Right lobe of liver (tissue), 6 donors: ENCODE data around the gene OBSL1. TPM values are rescaled to one million over a fixed set of nuclear protein-coding genes. Genes with fewer than 3 reads are reported as not detected.

Source experiments
- ATAC-seq, 4 donors: fragments of 200-7000 bp; cut with Tn5 transposase; one replicate each; pipeline ENCODE4 v1.9.1; 2020; ENCODE audit warnings: mild to moderate bottlenecking in 4 of 4, moderate library complexity in 4 of 4
- DNase-seq, 3 donors: peaks; one replicate each; pipeline ENCODE4 v3.0.0-alpha.2; 2020
- H3K27ac ChIP-seq, 3 donors: fragments of 200-600 bp; one replicate each; pipeline ENCODE4 v1.8.0; 2022
- H3K27me3 ChIP-seq, 2 donors: fragments of 200-600 bp; one replicate each; pipeline ENCODE4 v1.8.0; 2022
- H3K36me3 ChIP-seq, 4 donors: fragments of 200-600 bp; sonication (generic) in 1 of 4; one replicate each; pipeline versions ENCODE4 v1.5.1 to v1.8.0; 2017 to 2022; ENCODE audit warnings: control low read depth in 1 of 4
- H3K4me1 ChIP-seq, 4 donors: fragments of 200-600 bp; sonication (generic) in 1 of 4; one replicate each; pipeline versions ENCODE4 v1.5.1 to v1.8.0; 2017 to 2022; ENCODE audit warnings: control low read depth in 1 of 4
- H3K4me3 ChIP-seq, 3 donors: fragments of 200-600 bp; one replicate each; pipeline ENCODE4 v1.8.0; 2022
- H3K9me3 ChIP-seq, 4 donors: fragments of 200-600 bp; sonication (generic) in 1 of 4; one replicate each; pipeline versions ENCODE4 v1.5.1 to v1.8.0; 2017 to 2022; ENCODE audit warnings: control low read depth in 1 of 4
- CTCF ChIP-seq, 4 donors: fragments of 200-600 bp in 3 of 4; fragments of 450-650 bp in 1 of 4; IDR thresholded peaks; one replicate each; pipeline versions ENCODE4 v1.5.1 to v1.8.0; 2016 to 2022; ENCODE audit warnings: antibody characterized with exemption in 4 of 4, mild to moderate bottlenecking in 2 of 4
- POLR2A ChIP-seq: fragments of 450-650 bp; IDR thresholded peaks from one replicate; pipeline ENCODE4 v1.6.1; 2017; ENCODE audit warnings: antibody characterized with exemption, mild to moderate bottlenecking
- WGBS: methylation state at CpG from one replicate; pipeline ENCODE4 v1.1.6; 2018; ENCODE audit warnings: low coverage, low lambda C conversion rate; ENCODE audit not compliant: insufficient coverage; ENCODE audit errors: missing lambda C conversion rate; 5-methylcytosine and 5-hydroxymethylcytosine counted together
- intact Hi-C, 2 donors: fragments of 100-400 bp; cut with DNase I; formaldehyde crosslinking; loops; one replicate each; pipeline versions ENCODE4 v1.11.2 to v1.14.1; 2022
- total RNA-seq, 6 experiments: library from RNA; depleted of rRNA in 2 of 6; stranded (reverse); fragments of >200 nt in 2 of 6; fragmentation: NEBNext Ultra II Directional in 3 of 6; extraction: Animal tissue kit (Norgen Biotek cat#: 25700) in 3 of 6; gene quantifications; one replicate each; pipeline versions ENCODE4 v1.1.0 to v1.2.4, GENCODE V29; 2016 to 2023
- donor health status: DM: no; HTN: yes; CAD: no.
- donor health status: DM: no; HTN: no; CAD: no.
- donor health status: DM: no; HTN: no; CAD: no.
- donor health status: DM: no; HTN: yes; CAD: no.
- donor health status: DM: no; HTN: yes; CAD: no.

The OBSL1 gene
- total RNA-seq, 6 experiments from 2014 or later: 27.0 to 42.5 (median 39.4) TPM

- H3K27ac ChIP-seq: no peak overlapping the region
- peak in 3 of 4 donors; percentile 35 to 43 (median 38) for ATAC-seq
- WGBS: 55% methylated on average over 8 of the region's 8 CpGs
Measured at GRCh38 chr2:219578811-219579613, 7.7 kb upstream of the OBSL1 start.

GRCh38 chr2:219576505-219577388 is 5.4 kb upstream of the OBSL1 start:
- 27% methylated on average over 7 of the region's 15 CpGs for WGBS
- Histone ChIP-seq H3K27ac (no peak overlapping the region), H3K4me3 (no peak overlapping the region), H3K9me3 (no peaks in the 10 kb centered on the region), H3K27me3 (no peaks in the 10 kb centered on the region), H3K36me3 (no peaks in the 10 kb centered on the region), H3K4me1 (no peaks in the 10 kb centered on the region)
- ATAC-seq (peak in 2 of 4 donors; percentile 18 to 53), DNase-seq (no peak)
- intact Hi-C loops: no loop called here
- no peak for TF ChIP-seq CTCF (IDR thresholded peaks at IDR 0.05)
- TF ChIP-seq POLR2A: no peak

More at GRCh38 chr2:219578811-219579613, 7.7 kb upstream of the OBSL1 start:
- intact Hi-C loops: no loop called here
- no peak for TF ChIP-seq POLR2A
- no peak for TF ChIP-seq CTCF (IDR thresholded peaks at IDR 0.05)
- Histone ChIP-seq H3K4me1 (no peaks in the 10 kb centered on the region), H3K27me3 (no peaks in the 10 kb centered on the region), H3K36me3 (no peaks in the 10 kb centered on the region), H3K4me3 (no peak overlapping the region), H3K9me3 (no peaks in the 10 kb centered on the region)
- DNase-seq: no peak

GRCh38 chr2:219575566-219576504 is 4.5 kb upstream of the OBSL1 start:
- no peak for TF ChIP-seq POLR2A
- TF ChIP-seq CTCF (IDR thresholded peaks at IDR 0.05): no peak
- DNase-seq: no peak
- Histone ChIP-seq H3K27ac (no peak overlapping the region), H3K4me1 (peaks cover 0 to 3% (median 0%) of the 10 kb centered on the region in 4 donors), H3K9me3 (no peaks in the 10 kb centered on the region), H3K27me3 (no peaks in the 10 kb centered on the region), H3K4me3 (no peak overlapping the region), H3K36me3 (no peaks in the 10 kb centered on the region)
- no peak for ATAC-seq
- intact Hi-C loops: no loop called here
- WGBS: 85% methylated on average over 3 of the region's 6 CpGs
